GM23338 (cell line): ENCODE data around the gene CCDC167. TPM values are rescaled to one million over a fixed set of nuclear protein-coding genes. Genes with fewer than 3 reads are reported as not detected.
A peak's percentile ranks its signal among the peaks of the same experiment; 100 is the strongest.

Experiments
- ATAC-seq: fragments of 200-7000 bp; cut with Tn5 transposase; 3 replicates; pipeline ENCODE4 v1.9.1; 2020
- DNase-seq: peaks from one replicate; pipeline ENCODE4 v3.0.0-alpha.2; 2015; ENCODE audit warnings: low spot score
- H2AFZ ChIP-seq: fragments of 200-600 bp; sonication (generic); 2 replicates; pipeline ENCODE4 v1.8.0; 2016; ENCODE audit warnings: antibody characterized with exemption, mild to moderate bottlenecking, moderate library complexity
- H3F3A ChIP-seq: fragments of 200-600 bp; sonication (generic); replicated peaks from 2 replicates; pipeline ENCODE4 v1.8.0; 2017; ENCODE audit warnings: antibody characterized with exemption, mixed run types, low read depth
- H3K27ac ChIP-seq: fragments of 200-600 bp; sonication (generic); 2 replicates; pipeline ENCODE4 v1.6.1; 2016; ENCODE audit warnings: low read depth
- H3K27me3 ChIP-seq: fragments of 200-600 bp; sonication (generic); 2 replicates; pipeline ENCODE4 v1.8.0; 2016; ENCODE audit warnings: mild to moderate bottlenecking, mixed run types, moderate library complexity; ENCODE audit not compliant: insufficient read depth
- H3K36me3 ChIP-seq: fragments of 200-600 bp; sonication (generic); 2 replicates; pipeline ENCODE4 v1.8.0; 2016; ENCODE audit warnings: mild to moderate bottlenecking; ENCODE audit not compliant: insufficient read depth
- H3K4me1 ChIP-seq: fragments of 200-600 bp; sonication (generic); 2 replicates; pipeline ENCODE4 v1.8.0; 2016; ENCODE audit warnings: mild to moderate bottlenecking, moderate library complexity; ENCODE audit not compliant: insufficient read depth
- H3K4me2 ChIP-seq: fragments of 200-600 bp; sonication (generic); 2 replicates; pipeline ENCODE4 v1.7.1; 2017; ENCODE audit warnings: mixed run types
- H3K4me3 ChIP-seq: fragments of 200-600 bp; sonication (generic); 2 replicates; pipeline ENCODE4 v1.6.1; 2016; ENCODE audit warnings: mixed run types
- H3K79me2 ChIP-seq: fragments of 200-600 bp; sonication (generic); replicated peaks from 2 replicates; pipeline ENCODE4 v1.8.0; 2017; ENCODE audit warnings: mild to moderate bottlenecking; ENCODE audit not compliant: insufficient read depth
- H3K9me2 ChIP-seq: fragments of 200-600 bp; sonication (generic); 2 replicates; pipeline ENCODE4 v1.8.0; 2017; ENCODE audit not compliant: insufficient read depth
- H4K20me1 ChIP-seq: fragments of 200-600 bp; sonication (generic); replicated peaks from 2 replicates; pipeline ENCODE4 v1.8.0; 2017; ENCODE audit warnings: mild to moderate bottlenecking; ENCODE audit not compliant: insufficient read depth
- H3K27ac Mint-ChIP-seq: 2 replicates; pipeline ENCODE4 v1.8.0; 2020; ENCODE audit warnings: inconsistent platforms, mild to moderate bottlenecking, moderate library complexity, mixed read lengths
- H3K27me3 Mint-ChIP-seq: 3 replicates; pipeline ENCODE4 v1.8.0; 2022; ENCODE audit warnings: low read depth, mild to moderate bottlenecking, moderate library complexity, mixed read lengths, inconsistent platforms; ENCODE audit not compliant: insufficient read depth, poor library complexity
- H3K36me3 Mint-ChIP-seq: 3 replicates; pipeline ENCODE4 v1.8.0; 2021; ENCODE audit warnings: low read depth, mild to moderate bottlenecking, inconsistent platforms, moderate library complexity, mixed read lengths
- H3K4me1 Mint-ChIP-seq: 3 replicates; pipeline ENCODE4 v1.8.0; 2020; ENCODE audit warnings: mild to moderate bottlenecking, inconsistent platforms, mixed read lengths
- H3K4me3 Mint-ChIP-seq: 3 replicates; pipeline ENCODE4 v1.8.0; 2021; ENCODE audit warnings: moderate library complexity, mild to moderate bottlenecking, inconsistent platforms, mixed read lengths
- H3K9me3 Mint-ChIP-seq: 3 replicates; pipeline ENCODE4 v1.8.0; 2020; ENCODE audit warnings: moderate library complexity, mild to moderate bottlenecking, inconsistent platforms, mixed read lengths
- CREB1 ChIP-seq: fragments of 250-450 bp; sonication (Bioruptor Pico); IDR thresholded peaks from 2 replicates; pipeline ENCODE4 v1.5.0; 2020; ENCODE audit warnings: low read depth, mild to moderate bottlenecking, moderate library complexity
- ETS1 ChIP-seq: IDR thresholded peaks from 2 replicates; pipeline ENCODE4 v1.6.1; 2016; ENCODE audit warnings: antibody characterized with exemption
- EZH2 ChIP-seq: fragments of 200-600 bp; sonication (generic); IDR thresholded peaks from one replicate; pipeline ENCODE4 v1.8.0; 2017; ENCODE audit warnings: antibody characterized with exemption, mild to moderate bottlenecking, low read depth; ENCODE audit not compliant: unreplicated experiment
- EZH2phosphoT487 ChIP-seq: fragments of 200-600 bp; sonication (generic); IDR thresholded peaks from one replicate; pipeline ENCODE4 v1.8.1; 2018; ENCODE audit warnings: antibody characterized with exemption; ENCODE audit not compliant: unreplicated experiment
- JUNB ChIP-seq: IDR thresholded peaks from one replicate; pipeline ENCODE4 v1.6.1; 2016; ENCODE audit warnings: antibody characterized with exemption; ENCODE audit not compliant: unreplicated experiment
- POLR2AphosphoS5 ChIP-seq: IDR thresholded peaks from 2 replicates; pipeline ENCODE4 v1.6.1; 2016; ENCODE audit warnings: antibody characterized with exemption, low read depth
- REST ChIP-seq: IDR thresholded peaks from one replicate; pipeline ENCODE4 v1.6.1; 2018; ENCODE audit warnings: antibody characterized with exemption; ENCODE audit not compliant: unreplicated experiment
- STAT1 ChIP-seq: IDR thresholded peaks from one replicate; pipeline ENCODE4 v1.6.1; 2016; ENCODE audit warnings: antibody characterized with exemption; ENCODE audit not compliant: unreplicated experiment
- ZNF114 ChIP-seq: fragments of 250-450 bp; sonication (Bioruptor Pico); IDR thresholded peaks from 2 replicates; pipeline ENCODE4 v1.5.0; 2020; ENCODE audit warnings: mild to moderate bottlenecking, moderate library complexity
- ZNF331 ChIP-seq: fragments of 250-450 bp; sonication (Bioruptor Pico); IDR thresholded peaks from 2 replicates; pipeline ENCODE4 v1.5.0; 2020; ENCODE audit warnings: low read depth, mild to moderate bottlenecking, moderate library complexity
- polyA plus RNA-seq: library from polyadenylated mRNA; unstranded; fragments of >200 nt; fragmentation: Nextera tagmentation; extraction: Ambion mirVana; gene quantifications from 2 replicates; pipeline ENCODE4 v1.2.1, GENCODE V29; 2016
- total RNA-seq: library from RNA; depleted of rRNA; stranded (reverse); fragments of >200 nt; shearing (Covaris generic); gene quantifications from 2 replicates; pipeline ENCODE4 v1.2.3, GENCODE V29; 2014

The CCDC167 gene
- total and polyA plus RNA-seq, 2 experiments from 2014 or later: 17.6 to 21.4 TPM

- Mint-ChIP-seq H3K27me3 (peaks cover 34% of the 10 kb centered on the region), H3K4me3 (no peak overlapping the region), H3K4me1 (peaks cover 64% of the 10 kb centered on the region), H3K27ac (no peak overlapping the region), H3K9me3 (no peaks in the 10 kb centered on the region), H3K36me3 (no peaks in the 10 kb centered on the region)
- H2AFZ ChIP-seq: peak overlapping the region; percentile 93
- DNase-seq: no peak
- no peak for ATAC-seq
- H3K27me3 ChIP-seq: peaks cover 38% of the 10 kb centered on the region
- no peaks in the 10 kb centered on the region; the same call in 1 of the 2 replicates for H3K36me3 ChIP-seq
- H3K79me2 ChIP-seq: no peaks in the 10 kb centered on the region
- peaks cover 55% of the 10 kb centered on the region for H3K4me1 ChIP-seq
- peak overlapping the region; percentile 68 for H3K4me2 ChIP-seq
- H4K20me1 ChIP-seq: no peaks in the 10 kb centered on the region
- TF ChIP-seq POLR2AphosphoS5: no peak
- no peak for TF ChIP-seq EZH2phosphoT487
- no peak for TF ChIP-seq CREB1 (CRISPR knock-in tag)
- TF ChIP-seq STAT1: no peak
- no peak for TF ChIP-seq JUNB
- no peak for TF ChIP-seq ZNF331
- TF ChIP-seq REST: no peak
- no peak for TF ChIP-seq ETS1
- TF ChIP-seq EZH2: no peak
- TF ChIP-seq ZNF114 (CRISPR knock-in tag): no peak
- peak overlapping the region; percentile 27; the same call in 1 of the 2 replicates for H3K4me3 ChIP-seq
- H3K27ac ChIP-seq: no peak overlapping the region
- no peaks in the 10 kb centered on the region for H3K9me2 ChIP-seq
- peaks cover 7% of the 10 kb centered on the region; the same call in 1 of the 2 replicates for H3F3A ChIP-seq
Measured at GRCh38 chr6:37515712-37516075, 16.0 kb upstream of the CCDC167 start.

DNA sequence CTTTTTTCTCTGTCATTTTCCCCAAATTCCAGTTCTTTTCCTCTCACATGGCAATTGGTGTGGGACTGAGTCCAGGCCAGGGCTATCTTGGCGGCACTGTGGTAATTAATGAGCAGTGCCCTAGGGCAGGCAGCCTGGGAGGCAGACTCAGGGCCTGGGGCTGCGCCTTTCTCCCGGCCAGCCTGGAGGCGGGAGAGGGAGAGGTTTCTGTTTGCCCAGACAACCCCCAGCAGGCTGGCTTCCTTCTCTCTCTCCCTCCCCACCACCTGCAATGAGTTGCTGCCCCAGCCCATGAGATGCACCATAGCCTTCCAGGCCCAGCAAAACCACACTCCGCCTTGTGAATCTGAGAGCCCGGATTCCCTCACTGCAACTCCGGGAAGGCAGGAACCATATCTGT, 15.1 kb upstream of the CCDC167 start:
- Histone ChIP-seq H2AFZ (no peak overlapping the region), H3K4me2 (no peak overlapping the region), H3F3A (peaks cover 7% of the 10 kb centered on the region; the same call in 1 of the 2 replicates), H3K36me3 (no peaks in the 10 kb centered on the region; the same call in 1 of the 2 replicates), H3K27ac (no peak overlapping the region), H3K4me3 (no peak overlapping the region), H3K4me1 (peaks cover 55% of the 10 kb centered on the region), H3K9me2 (no peaks in the 10 kb centered on the region), H3K27me3 (peaks cover 41% of the 10 kb centered on the region), H3K79me2 (no peaks in the 10 kb centered on the region), H4K20me1 (no peaks in the 10 kb centered on the region)
- Mint-ChIP-seq H3K4me3 (no peak overlapping the region), H3K9me3 (no peaks in the 10 kb centered on the region), H3K4me1 (peaks cover 64% of the 10 kb centered on the region), H3K36me3 (no peaks in the 10 kb centered on the region), H3K27me3 (peaks cover 36% of the 10 kb centered on the region), H3K27ac (no peak overlapping the region)
- ATAC-seq (no peak), DNase-seq (no peak)
- TF ChIP-seq JUNB (no peak), POLR2AphosphoS5 (no peak), ZNF114 (CRISPR knock-in tag) (no peak), REST (no peak), EZH2phosphoT487 (no peak)
